Astrocyte (in vitro differentiated cells and primary cell): ENCODE data around the gene ERV3-1. TPM values are rescaled to one million over a fixed set of nuclear protein-coding genes. Genes with fewer than 3 reads are reported as not detected.

ENCODE experiments used
- DNase-seq: peaks from one replicate; pipeline ENCODE4 v3.0.0-alpha.2; 2010; ENCODE audit warnings: low read depth
- FAIRE-seq: peaks from 2 replicates; lab custom pipeline; 2011; peaks lifted over from hg19 to GRCh38; lab: Jason Lieb, UNC
- H2AFZ ChIP-seq: 2 replicates; pipeline ENCODE4 v1.6.0; 2012; ENCODE audit warnings: low read depth, low read length, inconsistent platforms
- H3K27ac ChIP-seq: 2 replicates; pipeline ENCODE4 v1.5.1; 2011; ENCODE audit warnings: low read depth, low read length, inconsistent platforms
- H3K27me3 ChIP-seq: 2 replicates; pipeline ENCODE4 v1.6.0; 2011; ENCODE audit warnings: low read length, inconsistent platforms; ENCODE audit not compliant: insufficient read depth
- H3K36me3 ChIP-seq: 2 replicates; pipeline ENCODE4 v1.5.1; 2011; ENCODE audit warnings: low read length, inconsistent platforms; ENCODE audit not compliant: insufficient read depth
- H3K4me1 ChIP-seq: 2 replicates; pipeline ENCODE4 v1.5.1; 2011; ENCODE audit warnings: low read length, inconsistent platforms; ENCODE audit not compliant: insufficient read depth
- H3K4me2 ChIP-seq: 2 replicates; pipeline ENCODE4 v1.6.0; 2012; ENCODE audit warnings: low read length, inconsistent platforms
- H3K4me3 ChIP-seq: 2 replicates; pipeline ENCODE4 v1.5.1; 2011; ENCODE audit warnings: low read depth, mild to moderate bottlenecking, low read length, inconsistent platforms; ENCODE audit not compliant: insufficient read depth
- H3K79me2 ChIP-seq: 2 replicates; pipeline ENCODE4 v1.6.0; 2012; ENCODE audit warnings: mild to moderate bottlenecking, low read length, inconsistent platforms; ENCODE audit not compliant: insufficient read depth
- H3K9ac ChIP-seq: 2 replicates; pipeline ENCODE4 v1.6.0; 2012; ENCODE audit warnings: mild to moderate bottlenecking, low read length, inconsistent platforms
- H3K9me3 ChIP-seq: 2 replicates; pipeline ENCODE4 v1.5.1; 2012; ENCODE audit warnings: low read depth, mild to moderate bottlenecking, low read length, inconsistent platforms; ENCODE audit not compliant: insufficient read depth
- H4K20me1 ChIP-seq: 2 replicates; pipeline ENCODE4 v1.6.0; 2012; ENCODE audit warnings: low read length, inconsistent platforms; ENCODE audit not compliant: insufficient read depth
- H3K27ac Mint-ChIP-seq: one replicate; pipeline ENCODE4 v1.8.0; 2021; ENCODE audit warnings: mild to moderate bottlenecking, mixed read lengths; ENCODE audit not compliant: unreplicated experiment
- H3K27me3 Mint-ChIP-seq: one replicate; pipeline ENCODE4 v1.8.0; 2021; ENCODE audit warnings: low read depth, mixed read lengths; ENCODE audit not compliant: unreplicated experiment
- H3K36me3 Mint-ChIP-seq: one replicate; pipeline ENCODE4 v1.8.0; 2021; ENCODE audit warnings: low read depth, mixed read lengths; ENCODE audit not compliant: unreplicated experiment
- H3K4me1 Mint-ChIP-seq: one replicate; pipeline ENCODE4 v1.8.0; 2021; ENCODE audit warnings: low read depth, mixed read lengths; ENCODE audit not compliant: unreplicated experiment
- H3K4me3 Mint-ChIP-seq: one replicate; pipeline ENCODE4 v1.8.0; 2021; ENCODE audit warnings: mild to moderate bottlenecking, moderate library complexity, mixed read lengths; ENCODE audit not compliant: unreplicated experiment
- H3K9me3 Mint-ChIP-seq: one replicate; pipeline ENCODE4 v1.8.0; 2021; ENCODE audit warnings: mild to moderate bottlenecking, mixed read lengths; ENCODE audit not compliant: unreplicated experiment
- CTCF ChIP-seq: IDR thresholded peaks from 2 replicates; pipeline ENCODE4 v1.5.1; 2011; ENCODE audit warnings: low read depth, mild to moderate bottlenecking, inconsistent platforms, low read length, moderate library complexity; ENCODE audit not compliant: insufficient read depth
- EZH2 ChIP-seq: IDR thresholded peaks from 2 replicates; pipeline ENCODE4 v1.6.1; 2012; ENCODE audit warnings: mild to moderate bottlenecking, low read length, inconsistent platforms; ENCODE audit not compliant: insufficient read depth
- total RNA-seq: library from RNA; stranded (reverse); gene quantifications from 2 replicates; pipeline ENCODE4 v1.2.1, GENCODE V29; 2021

The ERV3-1 gene
- total RNA-seq, 1 donor from 2014 or later = 20.2 TPM

- H3K9me3 ChIP-seq = peaks cover 26% of the 10 kb centered on the region
- Mint-ChIP-seq H3K36me3 (peaks cover 59% of the 10 kb centered on the region), H3K4me1 (peaks cover 15% of the 10 kb centered on the region), H3K27me3 (no peaks in the 10 kb centered on the region), H3K4me3 (no peak overlapping the region), H3K9me3 (peaks cover 46% of the 10 kb centered on the region), H3K27ac (no peak overlapping the region)
- H3K36me3 ChIP-seq = peaks cover 5% of the 10 kb centered on the region
- no peaks in the 10 kb centered on the region for H3K4me1 ChIP-seq
- no peak overlapping the region for H3K9ac ChIP-seq
- H3K79me2 ChIP-seq = peaks cover 34% of the 10 kb centered on the region
- H3K4me3 ChIP-seq = no peak overlapping the region
- H2AFZ ChIP-seq = no peak overlapping the region
- FAIRE-seq = no peak
- no peak overlapping the region for H3K27ac ChIP-seq
- H3K4me2 ChIP-seq = no peak overlapping the region
- TF ChIP-seq EZH2 = no peak
- H3K27me3 ChIP-seq = no peaks in the 10 kb centered on the region
- H4K20me1 ChIP-seq = peaks cover 16% of the 10 kb centered on the region
- no peak for DNase-seq
These were observed 9.2 kb downstream of the ERV3-1 start for GRCh38 chr7:64997164-64997908.

- peaks cover 15% of the 10 kb centered on the region for H3K4me1 Mint-ChIP-seq
- H3K36me3 ChIP-seq = peaks cover 7% of the 10 kb centered on the region
- TF ChIP-seq CTCF (no peak), EZH2 (no peak)
- DNase-seq (no peak), FAIRE-seq (no peak)
- H2AFZ ChIP-seq = no peak overlapping the region
- peaks cover 24% of the 10 kb centered on the region for H3K79me2 ChIP-seq
- no peak overlapping the region for H3K27ac ChIP-seq
- H4K20me1 ChIP-seq = peaks cover 16% of the 10 kb centered on the region
- H3K36me3 Mint-ChIP-seq = peaks cover 64% of the 10 kb centered on the region
- peaks cover 55% of the 10 kb centered on the region for H3K9me3 Mint-ChIP-seq
- no peaks in the 10 kb centered on the region for H3K27me3 ChIP-seq
- H3K27ac Mint-ChIP-seq = no peak overlapping the region
- H3K27me3 Mint-ChIP-seq = no peaks in the 10 kb centered on the region
- H3K9me3 ChIP-seq = peaks cover 28% of the 10 kb centered on the region
- no peak overlapping the region for H3K9ac ChIP-seq
- no peak overlapping the region for H3K4me3 Mint-ChIP-seq
- H3K4me1 ChIP-seq = no peaks in the 10 kb centered on the region
- no peak overlapping the region for H3K4me3 ChIP-seq
- no peak overlapping the region for H3K4me2 ChIP-seq
These were observed 10.2 kb downstream of the ERV3-1 start for GRCh38 chr7:64996305-64996704.

- FAIRE-seq (no peak), DNase-seq (no peak)
- peaks cover 51% of the 10 kb centered on the region for H3K9me3 Mint-ChIP-seq
- peaks cover 59% of the 10 kb centered on the region for H3K36me3 Mint-ChIP-seq
- Histone ChIP-seq H3K79me2 (peaks cover 6% of the 10 kb centered on the region), H3K9me3 (peaks cover 27% of the 10 kb centered on the region), H3K4me3 (no peak overlapping the region), H3K9ac (no peak overlapping the region), H3K27me3 (no peaks in the 10 kb centered on the region), H3K27ac (no peak overlapping the region), H2AFZ (no peak overlapping the region), H4K20me1 (peaks cover 8% of the 10 kb centered on the region), H3K4me2 (no peak overlapping the region), H3K4me1 (no peaks in the 10 kb centered on the region), H3K36me3 (peaks cover 7% of the 10 kb centered on the region)
- H3K27me3 Mint-ChIP-seq = no peaks in the 10 kb centered on the region
- H3K4me3 Mint-ChIP-seq = no peak overlapping the region
- H3K27ac Mint-ChIP-seq = no peak overlapping the region
- TF ChIP-seq EZH2 (no peak), CTCF (no peak)
- peaks cover 15% of the 10 kb centered on the region for H3K4me1 Mint-ChIP-seq
These were observed 12.6 kb downstream of the ERV3-1 start for GRCh38 chr7:64993901-64994300.
